Vagina (tissue), 2 donors: ENCODE data around the gene CDH13.

Source experiments
- POLR2A ChIP-seq, 2 donors: fragments of 450-650 bp; IDR thresholded peaks; one replicate each; pipeline ENCODE4 v1.6.1; 2017; ENCODE audit warnings: antibody characterized with exemption in 2 of 2, mild to moderate bottlenecking in 2 of 2, moderate library complexity in 2 of 2
- POLR2AphosphoS5 ChIP-seq, 2 donors: sonication (generic); formaldehyde crosslinking; IDR thresholded peaks; one replicate each; pipeline ENCODE4 v1.9.0; 2017; ENCODE audit warnings: antibody characterized with exemption in 2 of 2, mild to moderate bottlenecking in 2 of 2, low read depth in 1 of 2; ENCODE audit not compliant: insufficient read depth in 1 of 2
- TF ChIP-seq, protein P1 (sequence below), 3 experiments: fragments of 450-650 bp in 2 of 3; fragments of 200-600 bp in 1 of 3; sonication (generic) in 1 of 3; IDR thresholded peaks; one replicate each; pipeline ENCODE4 v1.5.1; 2017 to 2019; ENCODE audit warnings: antibody characterized with exemption in 3 of 3, mild to moderate bottlenecking in 2 of 3, moderate library complexity in 2 of 3

- TF ChIP-seq POLR2AphosphoS5 (IDR thresholded peaks at IDR 0.05; ENCODE audit: insufficient read depth in 1 of 2, low read depth in 1 of 2) = no peak
- TF ChIP-seq, protein P1, sequence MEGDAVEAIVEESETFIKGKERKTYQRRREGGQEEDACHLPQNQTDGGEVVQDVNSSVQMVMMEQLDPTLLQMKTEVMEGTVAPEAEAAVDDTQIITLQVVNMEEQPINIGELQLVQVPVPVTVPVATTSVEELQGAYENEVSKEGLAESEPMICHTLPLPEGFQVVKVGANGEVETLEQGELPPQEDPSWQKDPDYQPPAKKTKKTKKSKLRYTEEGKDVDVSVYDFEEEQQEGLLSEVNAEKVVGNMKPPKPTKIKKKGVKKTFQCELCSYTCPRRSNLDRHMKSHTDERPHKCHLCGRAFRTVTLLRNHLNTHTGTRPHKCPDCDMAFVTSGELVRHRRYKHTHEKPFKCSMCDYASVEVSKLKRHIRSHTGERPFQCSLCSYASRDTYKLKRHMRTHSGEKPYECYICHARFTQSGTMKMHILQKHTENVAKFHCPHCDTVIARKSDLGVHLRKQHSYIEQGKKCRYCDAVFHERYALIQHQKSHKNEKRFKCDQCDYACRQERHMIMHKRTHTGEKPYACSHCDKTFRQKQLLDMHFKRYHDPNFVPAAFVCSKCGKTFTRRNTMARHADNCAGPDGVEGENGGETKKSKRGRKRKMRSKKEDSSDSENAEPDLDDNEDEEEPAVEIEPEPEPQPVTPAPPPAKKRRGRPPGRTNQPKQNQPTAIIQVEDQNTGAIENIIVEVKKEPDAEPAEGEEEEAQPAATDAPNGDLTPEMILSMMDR (IDR thresholded peaks at IDR 0.05) = no peak
- no peak for TF ChIP-seq POLR2A (IDR thresholded peaks at IDR 0.05)
These were observed 1054.2 kb downstream of the CDH13 start for GRCh38 chr16:83680980-83681379.
